Measurements from ENCODE around the gene RAB3B. TPM values are rescaled to one million over a fixed set of nuclear protein-coding genes. Genes with fewer than 3 reads are reported as not detected.

The RAB3B gene
- total and polyA plus RNA-seq, 8 donors: 0.69 to 5.7 (median 1.6) TPM

DNA sequence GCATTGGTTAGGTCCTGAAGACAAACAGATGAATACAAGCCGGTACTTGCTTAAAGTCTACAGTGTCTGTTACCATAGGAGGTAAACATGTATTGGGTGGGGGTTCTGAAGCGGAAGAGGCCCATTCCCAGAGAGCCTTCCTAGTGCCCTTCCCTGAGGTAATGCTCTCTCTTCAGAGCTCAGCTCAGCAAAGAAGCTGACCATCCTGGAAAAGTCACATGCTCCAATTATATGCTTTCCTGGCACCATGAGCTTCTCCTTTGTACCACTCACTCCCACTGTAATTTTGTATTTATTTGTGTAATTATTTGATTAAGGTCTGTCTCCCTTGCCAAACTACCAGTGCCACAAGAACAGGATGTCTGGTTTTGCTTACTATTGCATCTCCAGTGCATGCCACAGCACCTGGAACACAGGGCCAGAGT is 42.0 kb downstream of the RAB3B start:
- Histone ChIP-seq H3K4me1 (no peaks in the 10 kb centered on the region), H3K9me3 (no peaks in the 10 kb centered on the region), H3K4me3 (no peak overlapping the region), H3K27ac (no peak overlapping the region), H3K27me3 (no peaks in the 10 kb centered on the region), H3K36me3 (no peaks in the 10 kb centered on the region)
- ATAC-seq (no peak), DNase-seq (no peak), FAIRE-seq (no peak)
- WGBS, 2 donors: 80 to 96% methylated on average over 2 of the region's 2 CpGs
- intact Hi-C loops (cut with DNase I): no loop called here
- TF ChIP-seq, protein P1, sequence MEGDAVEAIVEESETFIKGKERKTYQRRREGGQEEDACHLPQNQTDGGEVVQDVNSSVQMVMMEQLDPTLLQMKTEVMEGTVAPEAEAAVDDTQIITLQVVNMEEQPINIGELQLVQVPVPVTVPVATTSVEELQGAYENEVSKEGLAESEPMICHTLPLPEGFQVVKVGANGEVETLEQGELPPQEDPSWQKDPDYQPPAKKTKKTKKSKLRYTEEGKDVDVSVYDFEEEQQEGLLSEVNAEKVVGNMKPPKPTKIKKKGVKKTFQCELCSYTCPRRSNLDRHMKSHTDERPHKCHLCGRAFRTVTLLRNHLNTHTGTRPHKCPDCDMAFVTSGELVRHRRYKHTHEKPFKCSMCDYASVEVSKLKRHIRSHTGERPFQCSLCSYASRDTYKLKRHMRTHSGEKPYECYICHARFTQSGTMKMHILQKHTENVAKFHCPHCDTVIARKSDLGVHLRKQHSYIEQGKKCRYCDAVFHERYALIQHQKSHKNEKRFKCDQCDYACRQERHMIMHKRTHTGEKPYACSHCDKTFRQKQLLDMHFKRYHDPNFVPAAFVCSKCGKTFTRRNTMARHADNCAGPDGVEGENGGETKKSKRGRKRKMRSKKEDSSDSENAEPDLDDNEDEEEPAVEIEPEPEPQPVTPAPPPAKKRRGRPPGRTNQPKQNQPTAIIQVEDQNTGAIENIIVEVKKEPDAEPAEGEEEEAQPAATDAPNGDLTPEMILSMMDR (IDR thresholded peaks at IDR 0.05): no peak

DNA sequence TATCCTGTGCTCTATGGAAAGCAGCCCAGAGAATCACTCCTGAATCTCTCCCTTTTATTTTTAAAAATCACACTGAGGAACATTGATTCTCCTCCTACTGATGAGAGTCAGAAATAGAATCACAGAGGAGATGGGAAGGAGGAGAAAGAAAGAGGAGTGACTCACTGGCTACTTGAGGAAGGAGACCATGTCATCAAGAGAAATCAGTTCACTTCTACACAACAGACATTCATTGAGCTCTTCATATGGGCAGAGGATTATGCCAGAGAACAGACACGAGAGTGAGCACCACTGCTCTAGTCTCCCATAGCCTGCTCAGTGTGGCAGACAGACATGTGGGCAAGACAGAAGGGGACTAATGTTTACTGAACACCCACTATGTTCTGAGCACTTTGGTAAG is 44.2 kb downstream of the RAB3B start:
- no peak for FAIRE-seq
- Histone ChIP-seq H3K4me1 (no peaks in the 10 kb centered on the region), H3K27ac (no peak overlapping the region), H3K27me3 (no peaks in the 10 kb centered on the region), H3K4me3 (no peak overlapping the region), H3K36me3 (no peaks in the 10 kb centered on the region), H3K9me3 (no peaks in the 10 kb centered on the region)
- ATAC-seq: no peak
- DNase-seq: no peak
- TF ChIP-seq, protein P1 (IDR thresholded peaks at IDR 0.05): no peak
- intact Hi-C loops (cut with DNase I): no loop called here
- WGBS, 2 donors: 69 to 87% methylated on average over 1 of the region's 1 CpG

DNA sequence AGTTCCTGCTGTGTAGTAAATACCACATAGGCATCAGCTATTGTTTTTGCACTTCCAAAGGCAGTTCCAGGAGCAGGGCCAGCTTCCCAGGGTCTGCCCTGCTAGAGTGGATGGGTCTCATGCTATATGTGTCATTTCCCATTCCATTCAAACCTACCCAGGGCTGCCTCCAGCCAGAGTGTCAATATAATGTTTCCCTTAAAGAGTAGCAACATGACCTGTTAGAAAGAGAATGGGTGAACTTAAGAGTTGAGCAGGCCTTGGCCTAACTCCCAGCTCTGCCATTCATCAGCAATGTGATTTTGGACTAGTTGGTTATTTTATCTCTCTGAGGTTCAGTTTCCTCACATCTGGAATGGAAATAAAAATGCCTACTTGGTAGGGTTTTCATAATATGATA is 44.9 kb downstream of the RAB3B start:
- no peak for FAIRE-seq

DNA sequence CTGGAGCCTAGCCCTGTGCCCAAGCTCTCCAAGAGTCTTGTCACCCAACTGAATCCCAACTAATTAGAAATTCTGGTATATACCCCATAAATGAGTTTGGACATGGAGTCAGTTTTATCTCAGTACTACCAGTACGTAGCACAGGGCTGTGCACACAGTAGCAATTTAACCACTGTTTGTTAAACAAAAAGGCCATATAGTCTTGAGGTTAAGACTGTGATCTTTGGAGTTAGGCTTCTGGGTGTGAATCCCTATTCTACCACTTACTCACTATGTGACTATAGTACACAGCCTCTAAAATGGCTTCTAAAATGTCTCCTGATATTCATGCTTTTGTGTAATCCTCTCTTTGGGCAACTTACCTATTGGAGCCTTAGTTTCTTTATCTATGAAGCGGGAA is 48.2 kb downstream of the RAB3B start:
- H3K27me3 ChIP-seq: no peaks in the 10 kb centered on the region
- FAIRE-seq (no peak), ATAC-seq (no peak), DNase-seq (no peak)
- H3K4me3 ChIP-seq: no peak overlapping the region
- intact Hi-C loops (cut with DNase I): no loop called here
- no peaks in the 10 kb centered on the region for H3K36me3 ChIP-seq
- TF ChIP-seq, protein P1 (IDR thresholded peaks at IDR 0.05): no peak
- 86 to 92% methylated on average over 2 of the region's 2 CpGs for WGBS, 2 donors
- no peaks in the 10 kb centered on the region for H3K4me1 ChIP-seq
- no peak overlapping the region for H3K27ac ChIP-seq
- H3K9me3 ChIP-seq: no peaks in the 10 kb centered on the region

More for the DNA sequence above, 44.9 kb downstream of the RAB3B start:
- H3K4me3 ChIP-seq: no peak overlapping the region
- intact Hi-C loops (cut with DNase I): no loop called here
- no peak overlapping the region for H3K27ac ChIP-seq
- H3K27me3 ChIP-seq: no peaks in the 10 kb centered on the region
- ATAC-seq (no peak), DNase-seq (no peak)
- H3K9me3 ChIP-seq: no peaks in the 10 kb centered on the region
- H3K36me3 ChIP-seq: no peaks in the 10 kb centered on the region
- no peaks in the 10 kb centered on the region for H3K4me1 ChIP-seq
- TF ChIP-seq, protein P1 (IDR thresholded peaks at IDR 0.05): no peak

DNA sequence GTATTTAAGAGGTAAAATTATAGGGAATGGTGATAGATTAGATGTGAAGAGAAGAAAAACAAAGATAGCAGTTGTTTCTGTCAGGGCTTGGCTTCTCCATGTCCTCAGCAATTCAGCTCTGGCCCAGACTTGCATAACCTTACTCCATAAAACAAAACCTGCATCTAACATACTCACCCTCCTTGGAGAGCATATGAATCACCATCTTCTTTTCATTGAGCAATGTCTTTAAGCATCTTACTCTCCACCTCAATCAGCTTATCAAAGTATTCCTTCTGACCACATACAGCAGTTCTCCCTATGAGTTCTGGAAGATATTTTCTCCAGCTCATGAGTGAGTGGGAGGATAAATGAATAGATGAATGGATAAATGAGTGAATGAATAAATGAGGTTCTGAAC is 49.0 kb downstream of the RAB3B start:
- intact Hi-C loops (cut with DNase I): no loop called here
- no peak for DNase-seq
- H3K4me1 ChIP-seq: no peaks in the 10 kb centered on the region
- no peaks in the 10 kb centered on the region for H3K9me3 ChIP-seq
- H3K4me3 ChIP-seq: no peak overlapping the region
- ATAC-seq: no peak
- FAIRE-seq: no peak
- no peak overlapping the region for H3K27ac ChIP-seq
- H3K27me3 ChIP-seq: no peaks in the 10 kb centered on the region
- TF ChIP-seq, protein P1 (IDR thresholded peaks at IDR 0.05): no peak
- no peaks in the 10 kb centered on the region for H3K36me3 ChIP-seq
